ACC112 (cell line): ENCODE measurements around the gene DRD1.
"Not testable (repeated sequence)": the region's sequence is repeated elsewhere in the genome, so short reads cannot be mapped to it uniquely, and the experiment has no call there.

Source experiments
- H2AFZ ChIP-seq: fragments of 200-600 bp; sonication (generic); one replicate; pipeline ENCODE4 v1.6.0; 2017; ENCODE audit warnings: antibody characterized with exemption, low read length; ENCODE audit not compliant: unreplicated experiment
- H3K27ac ChIP-seq: fragments of 200-600 bp; sonication (generic); 2 replicates; pipeline ENCODE4 v1.5.1; 2014; ENCODE audit warnings: low read depth, mild to moderate bottlenecking, antibody characterized with exemption, low read length, moderate library complexity
- H3K27me3 ChIP-seq: fragments of 200-600 bp; sonication (generic); 2 replicates; pipeline ENCODE4 v1.6.1; 2014; ENCODE audit warnings: mild to moderate bottlenecking, antibody characterized with exemption, low read length, moderate library complexity, mixed read lengths; ENCODE audit not compliant: insufficient read depth
- H3K36me3 ChIP-seq: fragments of 200-600 bp; sonication (generic); 2 replicates; pipeline ENCODE4 v1.6.1; 2016; ENCODE audit warnings: mild to moderate bottlenecking, antibody characterized with exemption, low read length, moderate library complexity, mixed read lengths; ENCODE audit not compliant: insufficient read depth
- H3K4me1 ChIP-seq: fragments of 200-600 bp; sonication (generic); one replicate; pipeline ENCODE4 v1.6.1; 2016; ENCODE audit warnings: low read length, mixed read lengths; ENCODE audit not compliant: insufficient read depth, unreplicated experiment, control insufficient read depth
- H3K4me3 ChIP-seq: fragments of 200-600 bp; sonication (generic); 2 replicates; pipeline ENCODE4 v1.5.1; 2014; ENCODE audit warnings: mild to moderate bottlenecking, low read depth, low read length
- H3K79me2 ChIP-seq: fragments of 200-600 bp; sonication (generic); one replicate; pipeline ENCODE4 v1.6.0; 2016; ENCODE audit warnings: low read length; ENCODE audit not compliant: control insufficient read depth, unreplicated experiment, insufficient read depth

Gene DRD1

GRCh38 chr5:175456105-175456742 is 12.2 kb upstream of the DRD1 start:
- Histone ChIP-seq H3K4me3 (no peak overlapping the region), H3K36me3 (no peaks in the 10 kb centered on the region), H3K4me1 (no peaks in the 10 kb centered on the region), H2AFZ (no peak overlapping the region), H3K27ac (no peak overlapping the region), H3K27me3 (peaks cover 70% of the 10 kb centered on the region), H3K79me2 (no peaks in the 10 kb centered on the region)

GRCh38 chr5:175454338-175454737 is 10.4 kb upstream of the DRD1 start:
- peaks cover 89% of the 10 kb centered on the region for H3K27me3 ChIP-seq
- H3K4me1 ChIP-seq, H3K4me3 ChIP-seq, H3K36me3 ChIP-seq, H3K27ac ChIP-seq, H2AFZ ChIP-seq, H3K79me2 ChIP-seq: not testable (repeated sequence)

GRCh38 chr5:175452166-175452565 is 8.2 kb upstream of the DRD1 start:
- Histone ChIP-seq H3K36me3 (no peaks in the 10 kb centered on the region), H2AFZ (no peak overlapping the region), H3K4me1 (no peaks in the 10 kb centered on the region), H3K27ac (no peak overlapping the region), H3K27me3 (peaks cover 88% of the 10 kb centered on the region), H3K4me3 (no peak overlapping the region), H3K79me2 (no peaks in the 10 kb centered on the region)

GRCh38 chr5:175448276-175448675 is 4.3 kb upstream of the DRD1 start:
- H3K36me3 ChIP-seq, result no peaks in the 10 kb centered on the region
- peaks cover 91% of the 10 kb centered on the region for H3K27me3 ChIP-seq
- no peak overlapping the region for H3K4me3 ChIP-seq
- no peaks in the 10 kb centered on the region for H3K79me2 ChIP-seq
- no peak overlapping the region for H2AFZ ChIP-seq
- no peaks in the 10 kb centered on the region for H3K4me1 ChIP-seq
- no peak overlapping the region for H3K27ac ChIP-seq

- H3K36me3 ChIP-seq, result no peaks in the 10 kb centered on the region
- peaks cover 91% of the 10 kb centered on the region for H3K27me3 ChIP-seq
- no peaks in the 10 kb centered on the region for H3K79me2 ChIP-seq
- H3K4me1 ChIP-seq, result no peaks in the 10 kb centered on the region
- H3K27ac ChIP-seq, result no peak overlapping the region
- no peak overlapping the region for H3K4me3 ChIP-seq
- no peak overlapping the region for H2AFZ ChIP-seq
Measured at GRCh38 chr5:175447571-175447970, 3.6 kb upstream of the DRD1 start.

- H3K27ac ChIP-seq, H2AFZ ChIP-seq, H3K36me3 ChIP-seq, H3K79me2 ChIP-seq, H3K4me1 ChIP-seq, H3K4me3 ChIP-seq: not testable (repeated sequence)
- peaks cover 91% of the 10 kb centered on the region for H3K27me3 ChIP-seq
Measured at GRCh38 chr5:175446378-175446777, 2.4 kb upstream of the DRD1 start.

GRCh38 chr5:175444905-175445456 is 999 bp upstream of the DRD1 start:
- H3K4me1 ChIP-seq, result no peaks in the 10 kb centered on the region
- H3K27me3 ChIP-seq, result peaks cover 87% of the 10 kb centered on the region
- H3K27ac ChIP-seq, result no peak overlapping the region
- no peak overlapping the region for H3K4me3 ChIP-seq
- H3K79me2 ChIP-seq, result no peaks in the 10 kb centered on the region
- H3K36me3 ChIP-seq, result no peaks in the 10 kb centered on the region
- H2AFZ ChIP-seq, result no peak overlapping the region

- Histone ChIP-seq H3K4me3 (no peak overlapping the region), H3K27me3 (peaks cover 86% of the 10 kb centered on the region), H3K36me3 (no peaks in the 10 kb centered on the region), H3K79me2 (no peaks in the 10 kb centered on the region), H3K4me1 (no peaks in the 10 kb centered on the region), H2AFZ (no peak overlapping the region), H3K27ac (no peak overlapping the region)
Measured at GRCh38 chr5:175443514-175444059, 395 bp downstream of the DRD1 start.

GRCh38 chr5:175438234-175438857 is 5.6 kb downstream of the DRD1 start:
- no peaks in the 10 kb centered on the region for H3K36me3 ChIP-seq
- no peak overlapping the region for H2AFZ ChIP-seq
- H3K4me1 ChIP-seq, result no peaks in the 10 kb centered on the region
- H3K4me3 ChIP-seq, result no peak overlapping the region
- no peak overlapping the region for H3K27ac ChIP-seq
- H3K79me2 ChIP-seq, result no peaks in the 10 kb centered on the region
- peaks cover 51% of the 10 kb centered on the region for H3K27me3 ChIP-seq

- Histone ChIP-seq H3K79me2 (no peaks in the 10 kb centered on the region), H3K27me3 (peaks cover 31% of the 10 kb centered on the region), H3K36me3 (no peaks in the 10 kb centered on the region), H2AFZ (no peak overlapping the region), H3K4me1 (no peaks in the 10 kb centered on the region), H3K4me3 (no peak overlapping the region), H3K27ac (no peak overlapping the region)
Measured at GRCh38 chr5:175436359-175436758, 7.6 kb downstream of the DRD1 start.

GRCh38 chr5:175434800-175435199 is 9.2 kb downstream of the DRD1 start:
- H3K27ac ChIP-seq, result no peak overlapping the region
- H3K27me3 ChIP-seq, result peaks cover 20% of the 10 kb centered on the region
- no peak overlapping the region for H2AFZ ChIP-seq
- H3K79me2 ChIP-seq, result no peaks in the 10 kb centered on the region
- H3K36me3 ChIP-seq, result no peaks in the 10 kb centered on the region
- no peak overlapping the region for H3K4me3 ChIP-seq
- H3K4me1 ChIP-seq, result no peaks in the 10 kb centered on the region
